ENCODE data around the gene SLCO1C1. TPM values are rescaled to one million over a fixed set of nuclear protein-coding genes. Genes with fewer than 3 reads are reported as not detected.

The SLCO1C1 gene
- 2.2 and 2.6 TPM in 2 replicates for total RNA-seq

GRCh38 chr12:20695232-20695631 is at the start of gene SLCO1C1:
Gene SLCO1C1 (plus strand): TSS chr12:20695332. CDS start chr12:20699577, 4,245 bp downstream.

Other genes starting within 250 kb of the SLCO1C1 start
- not detected in 2 replicates for gene SLCO1B3, start 115.4 kb downstream of the SLCO1C1 start, total RNA-seq

All from aortic smooth muscle cell (primary cell).